Activated gamma-delta T cell (primary cell): ENCODE measurements around the gene BMP8A.

Experiments used
- DNase-seq: peaks from one replicate; lab custom pipeline; 2025; lab: John Stamatoyannopoulos, UW

BMP8A gene

GRCh38 chr1:39572379-39573096, 81.1 kb downstream of the BMP8A start:
- DNase-seq: no peak

GRCh38 chr1:39573097-39573465, 81.6 kb downstream of the BMP8A start:
- no peak for DNase-seq

GRCh38 chr1:39573736-39574624, 82.5 kb downstream of the BMP8A start:
- DNase-seq: no peak

GRCh38 chr1:39574646-39575045, 83.2 kb downstream of the BMP8A start:
- no peak for DNase-seq
